GM12891 (cell line): ENCODE data around the gene SNTA1.
"Not testable (repeated sequence)": the region's sequence is repeated elsewhere in the genome, so short reads cannot be mapped to it uniquely, and the experiment has no call there.

Experiments
- PAX5 ChIP-seq: IDR thresholded peaks from 2 replicates; pipeline ENCODE4 v1.6.1; 2011; ENCODE audit warnings: low read length, moderate library complexity, mild to moderate bottlenecking; ENCODE audit not compliant: insufficient read depth, severe bottlenecking
- POLR2A ChIP-seq: IDR thresholded peaks from 2 replicates; pipeline ENCODE4 v1.6.1; 2011; ENCODE audit warnings: low read depth, low read length, control low read depth
- POLR2AphosphoS5 ChIP-seq: IDR thresholded peaks from 2 replicates; pipeline ENCODE4 v1.6.1; 2011; ENCODE audit warnings: low read depth, low read length, control low read depth
- POU2F2 ChIP-seq: IDR thresholded peaks from 2 replicates; pipeline ENCODE4 v1.6.1; 2011; ENCODE audit warnings: low read depth, mild to moderate bottlenecking, control low read depth, low read length, moderate library complexity
- SPI1 ChIP-seq: IDR thresholded peaks from 2 replicates; pipeline ENCODE4 v1.6.1; 2011; ENCODE audit warnings: low read depth, low read length, control low read depth
- TAF1 ChIP-seq: IDR thresholded peaks from 2 replicates; pipeline ENCODE4 v1.6.1; 2011; ENCODE audit warnings: low read depth, low read length, control low read depth

DNA sequence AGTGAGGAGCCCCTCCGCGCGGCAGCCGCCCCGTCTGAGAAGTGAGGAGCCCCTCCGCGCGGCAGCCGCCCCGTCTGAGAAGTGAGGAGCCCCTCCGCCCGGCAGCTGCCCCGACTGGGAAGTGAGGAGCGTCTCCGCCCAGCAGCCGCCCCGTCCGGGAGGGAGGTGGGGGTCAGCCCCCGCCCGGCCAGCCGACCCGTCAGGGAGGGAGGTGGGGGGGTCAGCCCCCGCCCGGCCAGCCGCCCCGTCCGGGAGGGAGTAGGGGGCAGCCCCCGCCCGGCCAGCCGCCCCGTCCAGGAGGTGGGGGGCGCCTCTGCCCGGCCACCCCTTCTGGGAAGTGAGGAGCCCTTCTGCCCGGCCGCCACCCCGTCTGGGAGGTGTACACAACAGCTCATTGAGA, 54.2 kb downstream of the SNTA1 start:
- not testable (repeated sequence) for TF ChIP-seq POLR2AphosphoS5, POLR2A, TAF1, SPI1, PAX5, POU2F2
